C4-2B (cell line): Measurements from ENCODE around the gene FRMD5.

ENCODE experiments used
- ZFX ChIP-seq: fragments of 450-650 bp; IDR thresholded peaks from 2 replicates; pipeline ENCODE4 v1.6.1; 2017
- TF ChIP-seq, protein P1 (sequence below): fragments of 450-650 bp; conservative IDR thresholded peaks from 2 replicates; pipeline ENCODE4 v1.5.1; 2017; ENCODE audit warnings: mild to moderate bottlenecking

DNA sequence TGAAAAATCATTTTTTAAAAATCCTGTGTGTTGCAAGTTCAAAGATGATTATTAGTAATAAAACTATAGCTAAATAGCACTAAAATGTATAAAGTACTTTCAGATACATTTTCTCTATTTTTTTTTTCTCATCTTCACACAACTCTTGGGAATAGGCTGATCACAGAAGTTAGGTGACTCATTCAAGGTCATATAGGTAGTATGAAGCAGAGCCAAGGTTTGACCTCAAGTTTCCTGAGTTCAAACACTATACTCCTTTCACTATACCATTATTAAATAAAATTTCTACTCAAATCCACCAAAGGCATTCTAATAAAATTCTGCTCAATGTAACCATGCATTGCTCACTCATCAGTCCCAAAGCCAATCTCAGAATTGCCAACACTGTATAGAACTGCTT lies 21.3 kb downstream of the FRMD5 start:
- TF ChIP-seq, protein P1, sequence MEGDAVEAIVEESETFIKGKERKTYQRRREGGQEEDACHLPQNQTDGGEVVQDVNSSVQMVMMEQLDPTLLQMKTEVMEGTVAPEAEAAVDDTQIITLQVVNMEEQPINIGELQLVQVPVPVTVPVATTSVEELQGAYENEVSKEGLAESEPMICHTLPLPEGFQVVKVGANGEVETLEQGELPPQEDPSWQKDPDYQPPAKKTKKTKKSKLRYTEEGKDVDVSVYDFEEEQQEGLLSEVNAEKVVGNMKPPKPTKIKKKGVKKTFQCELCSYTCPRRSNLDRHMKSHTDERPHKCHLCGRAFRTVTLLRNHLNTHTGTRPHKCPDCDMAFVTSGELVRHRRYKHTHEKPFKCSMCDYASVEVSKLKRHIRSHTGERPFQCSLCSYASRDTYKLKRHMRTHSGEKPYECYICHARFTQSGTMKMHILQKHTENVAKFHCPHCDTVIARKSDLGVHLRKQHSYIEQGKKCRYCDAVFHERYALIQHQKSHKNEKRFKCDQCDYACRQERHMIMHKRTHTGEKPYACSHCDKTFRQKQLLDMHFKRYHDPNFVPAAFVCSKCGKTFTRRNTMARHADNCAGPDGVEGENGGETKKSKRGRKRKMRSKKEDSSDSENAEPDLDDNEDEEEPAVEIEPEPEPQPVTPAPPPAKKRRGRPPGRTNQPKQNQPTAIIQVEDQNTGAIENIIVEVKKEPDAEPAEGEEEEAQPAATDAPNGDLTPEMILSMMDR: no peak
- TF ChIP-seq ZFX: no peak
